PC-9 (cell line): Measurements from ENCODE around the gene CTTNBP2.

Source experiments
- CTCF ChIP-seq: fragments of 200-600 bp; sonication (generic); conservative IDR thresholded peaks from 2 replicates; pipeline ENCODE4 v1.6.1; 2017; ENCODE audit warnings: mixed run types, antibody characterized with exemption, mild to moderate bottlenecking, moderate library complexity
- EZH2 ChIP-seq: fragments of 200-600 bp; sonication (generic); IDR thresholded peaks from 2 replicates; pipeline ENCODE4 v1.8.0; 2017; ENCODE audit warnings: antibody characterized with exemption, low read depth

GRCh38 chr7:117682681-117683385 is 190.4 kb downstream of the CTTNBP2 start:
- no peak for TF ChIP-seq CTCF
- TF ChIP-seq EZH2: no peak
